COR-L47 (cell line): ENCODE measurements around the gene CNTLN.
A peak's percentile ranks its signal among the peaks of the same experiment; 100 is the strongest.
"Not testable (repeated sequence)": the region's sequence is repeated elsewhere in the genome, so short reads cannot be mapped to it uniquely, and the experiment has no call there.

Experiments used
- DNase-seq: peaks from one replicate; lab custom pipeline; 2025; lab: John Stamatoyannopoulos, UW

Gene CNTLN

GRCh38 chr9:17519761-17520160 lies 384.9 kb downstream of the CNTLN start:
- peak; percentile 16 for DNase-seq

GRCh38 chr9:17520268-17521064 lies 385.6 kb downstream of the CNTLN start:
- peak; percentile 71 for DNase-seq

- DNase-seq = peak; percentile 65
Measured at GRCh38 chr9:17521100-17521855, 386.4 kb downstream of the CNTLN start.

- not testable (repeated sequence) for DNase-seq
Measured at GRCh38 chr9:17526726-17527125, 391.9 kb downstream of the CNTLN start.

- DNase-seq = peak; percentile 29
Measured at GRCh38 chr9:17528859-17529258, 394.0 kb downstream of the CNTLN start.

GRCh38 chr9:17531642-17532254 lies 396.9 kb downstream of the CNTLN start:
- peak; percentile 33 for DNase-seq

- no peak for DNase-seq
Measured at GRCh38 chr9:17532461-17532860, 397.6 kb downstream of the CNTLN start.

GRCh38 chr9:17535176-17535575 lies 400.3 kb downstream of the CNTLN start:
- DNase-seq = no peak

- DNase-seq = no peak
Measured at GRCh38 chr9:17536027-17536426, 401.2 kb downstream of the CNTLN start.

GRCh38 chr9:17551023-17551422 lies 416.2 kb downstream of the CNTLN start:
- DNase-seq = no peak
